WTC11 (cell line): Measurements from ENCODE around the gene IFNG. TPM values are rescaled to one million over a fixed set of nuclear protein-coding genes. Genes with fewer than 3 reads are reported as not detected.
A peak's percentile ranks its signal among the peaks of the same experiment; 100 is the strongest.

ENCODE experiments used
- ATAC-seq: fragments of 200-7000 bp; cut with Tn5 transposase; 2 replicates; pipeline ENCODE4 v1.10.0; 2021; ENCODE audit warnings: mild to moderate bottlenecking, moderate library complexity
- CTCF ChIA-PET: fragments of 300-600 bp; sonication (Branson Sonifier 250); formaldehyde crosslinking; loops from one replicate; lab custom pipeline; 2021; ENCODE audit warnings: antibody characterized with exemption; lab: Charles Lee
- POLR2A ChIA-PET: fragments of 350-600 bp; sonication (Branson Sonifier 250); formaldehyde crosslinking; loops from one replicate; lab custom pipeline; 2021; ENCODE audit warnings: antibody characterized with exemption; lab: Charles Lee
- DNase-seq: peaks from one replicate; pipeline ENCODE4 v3.0.0; 2021; ENCODE audit warnings: low spot score
- H3K27ac Mint-ChIP-seq: 2 replicates; pipeline ENCODE4 v1.8.0; 2021; ENCODE audit warnings: mixed read lengths
- H3K27me3 Mint-ChIP-seq: 2 replicates; pipeline ENCODE4 v1.8.0; 2021; ENCODE audit warnings: low read depth, mild to moderate bottlenecking, moderate library complexity, mixed read lengths
- H3K36me3 Mint-ChIP-seq: 2 replicates; pipeline ENCODE4 v1.8.0; 2021; ENCODE audit warnings: mixed read lengths
- H3K4me1 Mint-ChIP-seq: 2 replicates; pipeline ENCODE4 v1.8.0; 2022; ENCODE audit warnings: mixed read lengths
- H3K4me3 Mint-ChIP-seq: 2 replicates; pipeline ENCODE4 v1.8.0; 2021; ENCODE audit warnings: mild to moderate bottlenecking, moderate library complexity, mixed read lengths
- H3K9me3 Mint-ChIP-seq: 2 replicates; pipeline ENCODE4 v1.8.0; 2021; ENCODE audit warnings: mixed read lengths
- CREB1 ChIP-seq: sonication (generic); formaldehyde crosslinking; IDR thresholded peaks from 2 replicates; pipeline ENCODE4 v1.8.0; 2023; ENCODE audit warnings: mild to moderate bottlenecking, missing genetic modification reagents
- CREM ChIP-seq: sonication (generic); formaldehyde crosslinking; IDR thresholded peaks from 2 replicates; pipeline ENCODE4 v1.8.1; 2022; ENCODE audit warnings: mild to moderate bottlenecking, missing genetic modification reagents, moderate library complexity
- IRF2 ChIP-seq: sonication (generic); formaldehyde crosslinking; IDR thresholded peaks from 2 replicates; pipeline ENCODE4 v1.8.0; 2022; ENCODE audit warnings: low read depth, missing genetic modification reagents, borderline replicate concordance
- JAZF1 ChIP-seq: fragments of 250-450 bp; sonication (Bioruptor Pico); IDR thresholded peaks from 2 replicates; pipeline ENCODE4 v1.9.0; 2021; ENCODE audit warnings: moderate library complexity, mild to moderate bottlenecking, inconsistent platforms
- SMAD3 ChIP-seq: sonication (generic); formaldehyde crosslinking; IDR thresholded peaks from 2 replicates; pipeline ENCODE4 v1.8.0; 2022; ENCODE audit warnings: missing genetic modification reagents, mild to moderate bottlenecking, borderline replicate concordance
- TP53 ChIP-seq: sonication (generic); formaldehyde crosslinking; IDR thresholded peaks from 2 replicates; pipeline ENCODE4 v1.8.1; 2023; ENCODE audit warnings: mild to moderate bottlenecking, missing genetic modification reagents
- ZNF121 ChIP-seq: sonication (generic); formaldehyde crosslinking; IDR thresholded peaks from 2 replicates; pipeline ENCODE4 v1.8.0; 2023; ENCODE audit warnings: missing genetic modification reagents
- ZNF263 ChIP-seq: sonication (generic); formaldehyde crosslinking; IDR thresholded peaks from 2 replicates; pipeline ENCODE4 v1.8.1; 2022; ENCODE audit warnings: low read depth, mild to moderate bottlenecking, moderate library complexity, missing genetic modification reagents
- ZNF396 ChIP-seq: fragments of 250-450 bp; sonication (Bioruptor Pico); IDR thresholded peaks from 2 replicates; pipeline ENCODE4 v1.8.0; 2021; ENCODE audit warnings: mild to moderate bottlenecking, moderate library complexity, borderline replicate concordance
- total RNA-seq: library from RNA; stranded (reverse); gene quantifications from 3 replicates; pipeline ENCODE4 v1.2.3, GENCODE V29; 2021
- TF ChIP-seq, protein P1 (sequence below): sonication (generic); formaldehyde crosslinking; conservative IDR thresholded peaks from 2 replicates; pipeline ENCODE4 v1.8.1; 2023; ENCODE audit warnings: mild to moderate bottlenecking, low read depth, missing genetic modification reagents, moderate library complexity
- TF ChIP-seq, protein P2 (sequence below): fragments of 250-450 bp; sonication (Bioruptor Pico); IDR thresholded peaks from 2 replicates; pipeline ENCODE4 v1.9.0; 2021; ENCODE audit warnings: mild to moderate bottlenecking
- TF ChIP-seq, protein P3 (sequence below): fragments of 250-450 bp; sonication (Bioruptor Pico); IDR thresholded peaks from 2 replicates; pipeline ENCODE4 v1.9.0; 2021; ENCODE audit warnings: mild to moderate bottlenecking
- TF ChIP-seq, protein P4 (sequence below): sonication (generic); formaldehyde crosslinking; IDR thresholded peaks from 2 replicates; pipeline ENCODE4 v1.8.0; 2022; ENCODE audit warnings: mild to moderate bottlenecking, missing genetic modification reagents
- TF ChIP-seq, protein P5 (sequence below): sonication (generic); formaldehyde crosslinking; IDR thresholded peaks from 2 replicates; pipeline ENCODE4 v1.8.1; 2022; ENCODE audit warnings: mild to moderate bottlenecking, missing genetic modification reagents, moderate library complexity, borderline replicate concordance
- TF ChIP-seq, protein P6 (sequence below): sonication (generic); formaldehyde crosslinking; IDR thresholded peaks from 2 replicates; pipeline ENCODE4 v1.8.0; 2023; ENCODE audit warnings: missing genetic modification reagents
- TF ChIP-seq, protein P7 (sequence below): sonication (generic); formaldehyde crosslinking; IDR thresholded peaks from 2 replicates; pipeline ENCODE4 v1.8.0; 2022; ENCODE audit warnings: mild to moderate bottlenecking, missing genetic modification reagents
- TF ChIP-seq, protein P8 (sequence below): sonication (generic); formaldehyde crosslinking; IDR thresholded peaks from 2 replicates; pipeline ENCODE4 v1.8.0; 2022; ENCODE audit warnings: missing genetic modification reagents

IFNG gene
- total RNA-seq, 1 experiment from 2014 or later: 0.42 TPM

DNA sequence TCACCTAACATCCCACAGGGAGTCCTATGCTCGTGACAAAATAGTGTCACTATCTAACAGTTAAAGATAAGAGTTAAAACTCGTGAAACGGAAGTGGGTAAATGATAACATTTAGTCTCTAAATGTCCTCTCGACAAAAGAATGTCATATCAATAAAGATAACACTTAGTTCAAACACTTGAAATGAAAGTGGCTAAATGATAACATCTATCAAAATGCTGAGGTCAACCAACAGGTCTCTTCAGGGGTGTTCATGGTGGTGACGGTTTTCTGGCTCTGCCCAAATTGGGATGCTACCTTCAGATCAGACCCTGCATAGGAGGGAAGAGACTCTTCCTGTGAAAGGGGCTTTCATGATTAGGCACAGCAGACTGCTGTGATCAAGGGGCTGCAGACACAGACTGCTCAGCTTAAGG, 43.9 kb upstream of the IFNG start (continued):
- TF ChIP-seq CREM (no peak), ZNF396 (CRISPR knock-in tag) (no peak), ZNF121 (CRISPR knock-in tag) (no peak)
- TF ChIP-seq, protein P1, sequence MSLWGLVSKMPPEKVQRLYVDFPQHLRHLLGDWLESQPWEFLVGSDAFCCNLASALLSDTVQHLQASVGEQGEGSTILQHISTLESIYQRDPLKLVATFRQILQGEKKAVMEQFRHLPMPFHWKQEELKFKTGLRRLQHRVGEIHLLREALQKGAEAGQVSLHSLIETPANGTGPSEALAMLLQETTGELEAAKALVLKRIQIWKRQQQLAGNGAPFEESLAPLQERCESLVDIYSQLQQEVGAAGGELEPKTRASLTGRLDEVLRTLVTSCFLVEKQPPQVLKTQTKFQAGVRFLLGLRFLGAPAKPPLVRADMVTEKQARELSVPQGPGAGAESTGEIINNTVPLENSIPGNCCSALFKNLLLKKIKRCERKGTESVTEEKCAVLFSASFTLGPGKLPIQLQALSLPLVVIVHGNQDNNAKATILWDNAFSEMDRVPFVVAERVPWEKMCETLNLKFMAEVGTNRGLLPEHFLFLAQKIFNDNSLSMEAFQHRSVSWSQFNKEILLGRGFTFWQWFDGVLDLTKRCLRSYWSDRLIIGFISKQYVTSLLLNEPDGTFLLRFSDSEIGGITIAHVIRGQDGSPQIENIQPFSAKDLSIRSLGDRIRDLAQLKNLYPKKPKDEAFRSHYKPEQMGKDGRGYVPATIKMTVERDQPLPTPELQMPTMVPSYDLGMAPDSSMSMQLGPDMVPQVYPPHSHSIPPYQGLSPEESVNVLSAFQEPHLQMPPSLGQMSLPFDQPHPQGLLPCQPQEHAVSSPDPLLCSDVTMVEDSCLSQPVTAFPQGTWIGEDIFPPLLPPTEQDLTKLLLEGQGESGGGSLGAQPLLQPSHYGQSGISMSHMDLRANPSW (CRISPR knock-in tag): no peak

DNA sequence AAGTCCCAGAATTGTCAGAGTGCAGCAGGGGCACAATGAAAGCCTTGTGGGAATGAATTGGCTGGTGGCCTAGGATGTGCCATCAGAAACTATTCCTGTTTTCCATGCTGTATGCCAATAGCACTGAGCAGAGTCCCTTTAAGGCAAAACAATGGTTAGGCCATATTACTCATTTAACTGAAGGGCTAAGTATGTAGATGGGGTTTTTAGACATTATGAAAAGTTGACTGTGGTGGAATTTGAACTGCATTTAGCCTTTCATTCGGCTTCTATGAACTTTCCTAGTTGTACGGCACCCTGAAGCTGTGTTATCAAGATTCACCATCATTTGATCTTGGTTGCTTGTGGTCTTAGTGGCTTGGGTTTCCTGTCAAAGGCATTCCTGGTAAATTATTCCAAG, 41.3 kb upstream of the IFNG start:
- H3K9me3 Mint-ChIP-seq: no peaks in the 10 kb centered on the region
- no peak overlapping the region for H3K4me3 Mint-ChIP-seq

DNA sequence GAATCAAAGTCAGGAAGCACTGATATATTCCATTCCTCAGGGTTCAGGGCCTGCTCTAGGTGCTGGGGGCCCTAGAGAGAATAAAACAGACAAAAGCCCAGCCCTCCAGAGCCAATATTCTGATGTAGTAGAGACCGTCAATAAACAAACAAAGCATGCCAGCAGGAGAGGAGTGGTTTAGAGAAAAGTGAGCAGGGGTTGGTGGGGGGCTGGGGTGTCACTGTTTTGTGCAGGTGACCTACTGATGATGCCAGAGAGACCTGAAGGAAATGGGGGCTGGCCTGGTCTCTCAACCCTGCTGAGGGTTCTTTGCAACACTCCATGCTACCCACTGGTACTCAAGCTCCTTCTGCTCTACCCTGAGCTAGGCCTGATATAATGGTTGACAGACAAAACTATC, 39.6 kb upstream of the IFNG start:
- ChIA-PET POLR2A (no interaction called here), CTCF (interaction anchor here (1.2 kb wide), 1 partner anchor 24 kb away, joined by 3 read pairs; no protein-coding TSS in a partner anchor)
- H3K36me3 Mint-ChIP-seq: no peaks in the 10 kb centered on the region
- H3K27me3 Mint-ChIP-seq: no peaks in the 10 kb centered on the region; the same call in 1 of the 2 replicates
- peaks cover 20% of the 10 kb centered on the region for H3K4me1 Mint-ChIP-seq
- peaks cover 7% of the 10 kb centered on the region; the same call in 1 of the 2 replicates for H3K9me3 Mint-ChIP-seq
- no peak overlapping the region for H3K27ac Mint-ChIP-seq
- ATAC-seq: peak; percentile 75
- no peak overlapping the region for H3K4me3 Mint-ChIP-seq
- no peak for DNase-seq
- TF ChIP-seq, protein P2, sequence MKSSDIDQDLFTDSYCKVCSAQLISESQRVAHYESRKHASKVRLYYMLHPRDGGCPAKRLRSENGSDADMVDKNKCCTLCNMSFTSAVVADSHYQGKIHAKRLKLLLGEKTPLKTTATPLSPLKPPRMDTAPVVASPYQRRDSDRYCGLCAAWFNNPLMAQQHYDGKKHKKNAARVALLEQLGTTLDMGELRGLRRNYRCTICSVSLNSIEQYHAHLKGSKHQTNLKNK: no peak
- TF ChIP-seq, protein P3, sequence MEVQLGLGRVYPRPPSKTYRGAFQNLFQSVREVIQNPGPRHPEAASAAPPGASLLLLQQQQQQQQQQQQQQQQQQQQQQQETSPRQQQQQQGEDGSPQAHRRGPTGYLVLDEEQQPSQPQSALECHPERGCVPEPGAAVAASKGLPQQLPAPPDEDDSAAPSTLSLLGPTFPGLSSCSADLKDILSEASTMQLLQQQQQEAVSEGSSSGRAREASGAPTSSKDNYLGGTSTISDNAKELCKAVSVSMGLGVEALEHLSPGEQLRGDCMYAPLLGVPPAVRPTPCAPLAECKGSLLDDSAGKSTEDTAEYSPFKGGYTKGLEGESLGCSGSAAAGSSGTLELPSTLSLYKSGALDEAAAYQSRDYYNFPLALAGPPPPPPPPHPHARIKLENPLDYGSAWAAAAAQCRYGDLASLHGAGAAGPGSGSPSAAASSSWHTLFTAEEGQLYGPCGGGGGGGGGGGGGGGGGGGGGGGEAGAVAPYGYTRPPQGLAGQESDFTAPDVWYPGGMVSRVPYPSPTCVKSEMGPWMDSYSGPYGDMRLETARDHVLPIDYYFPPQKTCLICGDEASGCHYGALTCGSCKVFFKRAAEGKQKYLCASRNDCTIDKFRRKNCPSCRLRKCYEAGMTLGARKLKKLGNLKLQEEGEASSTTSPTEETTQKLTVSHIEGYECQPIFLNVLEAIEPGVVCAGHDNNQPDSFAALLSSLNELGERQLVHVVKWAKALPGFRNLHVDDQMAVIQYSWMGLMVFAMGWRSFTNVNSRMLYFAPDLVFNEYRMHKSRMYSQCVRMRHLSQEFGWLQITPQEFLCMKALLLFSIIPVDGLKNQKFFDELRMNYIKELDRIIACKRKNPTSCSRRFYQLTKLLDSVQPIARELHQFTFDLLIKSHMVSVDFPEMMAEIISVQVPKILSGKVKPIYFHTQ (CRISPR knock-in tag): no peak
- TF ChIP-seq, protein P4, sequence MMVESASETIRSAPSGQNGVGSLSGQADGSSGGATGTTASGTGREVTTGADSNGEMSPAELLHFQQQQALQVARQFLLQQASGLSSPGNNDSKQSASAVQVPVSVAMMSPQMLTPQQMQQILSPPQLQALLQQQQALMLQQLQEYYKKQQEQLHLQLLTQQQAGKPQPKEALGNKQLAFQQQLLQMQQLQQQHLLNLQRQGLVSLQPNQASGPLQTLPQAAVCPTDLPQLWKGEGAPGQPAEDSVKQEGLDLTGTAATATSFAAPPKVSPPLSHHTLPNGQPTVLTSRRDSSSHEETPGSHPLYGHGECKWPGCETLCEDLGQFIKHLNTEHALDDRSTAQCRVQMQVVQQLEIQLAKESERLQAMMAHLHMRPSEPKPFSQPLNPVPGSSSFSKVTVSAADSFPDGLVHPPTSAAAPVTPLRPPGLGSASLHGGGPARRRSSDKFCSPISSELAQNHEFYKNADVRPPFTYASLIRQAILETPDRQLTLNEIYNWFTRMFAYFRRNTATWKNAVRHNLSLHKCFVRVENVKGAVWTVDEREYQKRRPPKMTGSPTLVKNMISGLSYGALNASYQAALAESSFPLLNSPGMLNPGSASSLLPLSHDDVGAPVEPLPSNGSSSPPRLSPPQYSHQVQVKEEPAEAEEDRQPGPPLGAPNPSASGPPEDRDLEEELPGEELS (CRISPR knock-in tag): no peak
- no peak for TF ChIP-seq ZNF263 (CRISPR knock-in tag)
- TF ChIP-seq IRF2 (CRISPR knock-in tag): no peak

More for the DNA sequence above, 41.3 kb upstream of the IFNG start:
- CTCF ChIA-PET: no interaction called here
- H3K36me3 Mint-ChIP-seq: no peaks in the 10 kb centered on the region
- H3K27ac Mint-ChIP-seq: no peak overlapping the region
- POLR2A ChIA-PET: no interaction called here
- DNase-seq: no peak
- H3K27me3 Mint-ChIP-seq: no peaks in the 10 kb centered on the region; the same call in 1 of the 2 replicates
- TF ChIP-seq CREB1 (CRISPR knock-in tag) (no peak), TP53 (CRISPR knock-in tag) (no peak), JAZF1 (CRISPR knock-in tag) (no peak), SMAD3 (CRISPR knock-in tag) (no peak)
- TF ChIP-seq, protein P5, sequence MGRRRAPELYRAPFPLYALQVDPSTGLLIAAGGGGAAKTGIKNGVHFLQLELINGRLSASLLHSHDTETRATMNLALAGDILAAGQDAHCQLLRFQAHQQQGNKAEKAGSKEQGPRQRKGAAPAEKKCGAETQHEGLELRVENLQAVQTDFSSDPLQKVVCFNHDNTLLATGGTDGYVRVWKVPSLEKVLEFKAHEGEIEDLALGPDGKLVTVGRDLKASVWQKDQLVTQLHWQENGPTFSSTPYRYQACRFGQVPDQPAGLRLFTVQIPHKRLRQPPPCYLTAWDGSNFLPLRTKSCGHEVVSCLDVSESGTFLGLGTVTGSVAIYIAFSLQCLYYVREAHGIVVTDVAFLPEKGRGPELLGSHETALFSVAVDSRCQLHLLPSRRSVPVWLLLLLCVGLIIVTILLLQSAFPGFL (CRISPR knock-in tag): no peak
- TF ChIP-seq, protein P6, sequence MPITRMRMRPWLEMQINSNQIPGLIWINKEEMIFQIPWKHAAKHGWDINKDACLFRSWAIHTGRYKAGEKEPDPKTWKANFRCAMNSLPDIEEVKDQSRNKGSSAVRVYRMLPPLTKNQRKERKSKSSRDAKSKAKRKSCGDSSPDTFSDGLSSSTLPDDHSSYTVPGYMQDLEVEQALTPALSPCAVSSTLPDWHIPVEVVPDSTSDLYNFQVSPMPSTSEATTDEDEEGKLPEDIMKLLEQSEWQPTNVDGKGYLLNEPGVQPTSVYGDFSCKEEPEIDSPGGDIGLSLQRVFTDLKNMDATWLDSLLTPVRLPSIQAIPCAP (CRISPR knock-in tag): no peak
- TF ChIP-seq, protein P7, sequence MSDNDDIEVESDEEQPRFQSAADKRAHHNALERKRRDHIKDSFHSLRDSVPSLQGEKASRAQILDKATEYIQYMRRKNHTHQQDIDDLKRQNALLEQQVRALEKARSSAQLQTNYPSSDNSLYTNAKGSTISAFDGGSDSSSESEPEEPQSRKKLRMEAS (CRISPR knock-in tag): no peak
- TF ChIP-seq, protein P8, sequence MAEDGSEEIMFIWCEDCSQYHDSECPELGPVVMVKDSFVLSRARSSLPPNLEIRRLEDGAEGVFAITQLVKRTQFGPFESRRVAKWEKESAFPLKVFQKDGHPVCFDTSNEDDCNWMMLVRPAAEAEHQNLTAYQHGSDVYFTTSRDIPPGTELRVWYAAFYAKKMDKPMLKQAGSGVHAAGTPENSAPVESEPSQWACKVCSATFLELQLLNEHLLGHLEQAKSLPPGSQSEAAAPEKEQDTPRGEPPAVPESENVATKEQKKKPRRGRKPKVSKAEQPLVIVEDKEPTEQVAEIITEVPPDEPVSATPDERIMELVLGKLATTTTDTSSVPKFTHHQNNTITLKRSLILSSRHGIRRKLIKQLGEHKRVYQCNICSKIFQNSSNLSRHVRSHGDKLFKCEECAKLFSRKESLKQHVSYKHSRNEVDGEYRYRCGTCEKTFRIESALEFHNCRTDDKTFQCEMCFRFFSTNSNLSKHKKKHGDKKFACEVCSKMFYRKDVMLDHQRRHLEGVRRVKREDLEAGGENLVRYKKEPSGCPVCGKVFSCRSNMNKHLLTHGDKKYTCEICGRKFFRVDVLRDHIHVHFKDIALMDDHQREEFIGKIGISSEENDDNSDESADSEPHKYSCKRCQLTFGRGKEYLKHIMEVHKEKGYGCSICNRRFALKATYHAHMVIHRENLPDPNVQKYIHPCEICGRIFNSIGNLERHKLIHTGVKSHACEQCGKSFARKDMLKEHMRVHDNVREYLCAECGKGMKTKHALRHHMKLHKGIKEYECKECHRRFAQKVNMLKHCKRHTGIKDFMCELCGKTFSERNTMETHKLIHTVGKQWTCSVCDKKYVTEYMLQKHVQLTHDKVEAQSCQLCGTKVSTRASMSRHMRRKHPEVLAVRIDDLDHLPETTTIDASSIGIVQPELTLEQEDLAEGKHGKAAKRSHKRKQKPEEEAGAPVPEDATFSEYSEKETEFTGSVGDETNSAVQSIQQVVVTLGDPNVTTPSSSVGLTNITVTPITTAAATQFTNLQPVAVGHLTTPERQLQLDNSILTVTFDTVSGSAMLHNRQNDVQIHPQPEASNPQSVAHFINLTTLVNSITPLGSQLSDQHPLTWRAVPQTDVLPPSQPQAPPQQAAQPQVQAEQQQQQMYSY: no peak
- peaks cover 19% of the 10 kb centered on the region for H3K4me1 Mint-ChIP-seq
- ATAC-seq: no peak
